B cell (primary cell): ENCODE results near the gene NCBP2L.

Source experiments
- EZH2 ChIP-seq: IDR thresholded peaks from 2 replicates; pipeline ENCODE4 v1.6.1; 2012; ENCODE audit warnings: borderline replicate concordance, low read depth, mild to moderate bottlenecking, moderate library complexity, low read length; ENCODE audit not compliant: insufficient read depth, poor library complexity, severe bottlenecking
- TF ChIP-seq, protein P1 (sequence below): fragments of 200-600 bp; IDR thresholded peaks from one replicate; pipeline ENCODE4 v1.8.0; 2022; ENCODE audit warnings: antibody characterized with exemption, mild to moderate bottlenecking

DNA sequence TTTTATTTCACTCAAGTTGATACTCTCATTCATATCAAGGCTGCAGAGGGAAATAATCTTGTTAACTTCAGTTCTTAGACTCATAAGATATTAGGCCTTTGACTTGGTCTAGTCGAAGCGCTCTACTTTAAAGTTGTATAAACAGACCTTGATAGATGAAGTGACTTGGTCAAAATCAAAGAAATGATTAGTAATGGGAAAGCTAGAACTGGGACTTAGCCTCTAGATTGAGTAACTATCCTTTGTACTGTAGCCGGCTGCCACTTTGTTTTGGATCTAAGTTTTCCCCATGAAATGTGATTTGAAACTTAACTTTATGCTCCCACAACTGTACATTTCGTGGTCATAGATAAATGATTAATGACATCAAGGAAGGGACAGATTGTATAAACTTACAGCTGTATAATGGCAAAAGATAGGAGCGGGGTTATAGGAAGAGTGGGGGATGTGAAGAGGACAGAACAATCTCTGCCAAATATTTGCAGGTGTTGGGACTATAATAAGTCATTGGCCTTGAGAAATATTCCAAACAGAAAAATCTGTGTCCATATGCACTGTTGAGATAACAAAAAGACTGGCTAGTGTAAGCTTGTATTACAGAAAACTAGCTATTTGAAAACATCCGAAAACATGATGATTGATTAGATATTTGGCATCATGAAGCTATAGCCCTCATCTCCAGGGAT, 65.3 kb downstream of the NCBP2L start:
- TF ChIP-seq, protein P1, sequence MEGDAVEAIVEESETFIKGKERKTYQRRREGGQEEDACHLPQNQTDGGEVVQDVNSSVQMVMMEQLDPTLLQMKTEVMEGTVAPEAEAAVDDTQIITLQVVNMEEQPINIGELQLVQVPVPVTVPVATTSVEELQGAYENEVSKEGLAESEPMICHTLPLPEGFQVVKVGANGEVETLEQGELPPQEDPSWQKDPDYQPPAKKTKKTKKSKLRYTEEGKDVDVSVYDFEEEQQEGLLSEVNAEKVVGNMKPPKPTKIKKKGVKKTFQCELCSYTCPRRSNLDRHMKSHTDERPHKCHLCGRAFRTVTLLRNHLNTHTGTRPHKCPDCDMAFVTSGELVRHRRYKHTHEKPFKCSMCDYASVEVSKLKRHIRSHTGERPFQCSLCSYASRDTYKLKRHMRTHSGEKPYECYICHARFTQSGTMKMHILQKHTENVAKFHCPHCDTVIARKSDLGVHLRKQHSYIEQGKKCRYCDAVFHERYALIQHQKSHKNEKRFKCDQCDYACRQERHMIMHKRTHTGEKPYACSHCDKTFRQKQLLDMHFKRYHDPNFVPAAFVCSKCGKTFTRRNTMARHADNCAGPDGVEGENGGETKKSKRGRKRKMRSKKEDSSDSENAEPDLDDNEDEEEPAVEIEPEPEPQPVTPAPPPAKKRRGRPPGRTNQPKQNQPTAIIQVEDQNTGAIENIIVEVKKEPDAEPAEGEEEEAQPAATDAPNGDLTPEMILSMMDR: no peak
- no peak for TF ChIP-seq EZH2
